Activated effector memory CD4-positive, alpha-beta T cell treated with Interleukin-2 at 50 U/mL for 16 hours (primary cell): ENCODE measurements around the gene C18orf54.

Experiments
- DNase-seq: peaks from one replicate; pipeline ENCODE4 v3.0.0-alpha.2; 2020

Gene C18orf54

DNA sequence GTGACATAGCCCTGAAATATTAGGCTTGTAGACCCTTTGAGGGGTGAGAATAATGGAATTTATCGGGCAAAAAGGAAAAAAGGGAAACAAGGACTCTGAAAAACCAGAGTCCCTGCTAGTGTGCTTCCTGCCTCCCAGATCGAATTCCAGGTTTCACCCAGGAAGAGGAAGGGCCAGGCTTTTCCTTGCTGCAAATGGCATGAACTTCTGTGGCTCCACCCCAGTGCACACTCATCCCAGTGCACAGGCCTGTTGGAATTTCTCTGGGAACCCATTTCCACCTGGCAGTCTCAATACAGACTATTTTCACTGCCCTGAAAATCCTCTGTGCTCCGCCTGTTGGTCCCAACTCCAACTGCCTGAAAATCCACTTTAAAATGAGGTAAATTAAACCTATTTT lies 29.9 kb downstream of the C18orf54 start:
- DNase-seq = no peak

DNA sequence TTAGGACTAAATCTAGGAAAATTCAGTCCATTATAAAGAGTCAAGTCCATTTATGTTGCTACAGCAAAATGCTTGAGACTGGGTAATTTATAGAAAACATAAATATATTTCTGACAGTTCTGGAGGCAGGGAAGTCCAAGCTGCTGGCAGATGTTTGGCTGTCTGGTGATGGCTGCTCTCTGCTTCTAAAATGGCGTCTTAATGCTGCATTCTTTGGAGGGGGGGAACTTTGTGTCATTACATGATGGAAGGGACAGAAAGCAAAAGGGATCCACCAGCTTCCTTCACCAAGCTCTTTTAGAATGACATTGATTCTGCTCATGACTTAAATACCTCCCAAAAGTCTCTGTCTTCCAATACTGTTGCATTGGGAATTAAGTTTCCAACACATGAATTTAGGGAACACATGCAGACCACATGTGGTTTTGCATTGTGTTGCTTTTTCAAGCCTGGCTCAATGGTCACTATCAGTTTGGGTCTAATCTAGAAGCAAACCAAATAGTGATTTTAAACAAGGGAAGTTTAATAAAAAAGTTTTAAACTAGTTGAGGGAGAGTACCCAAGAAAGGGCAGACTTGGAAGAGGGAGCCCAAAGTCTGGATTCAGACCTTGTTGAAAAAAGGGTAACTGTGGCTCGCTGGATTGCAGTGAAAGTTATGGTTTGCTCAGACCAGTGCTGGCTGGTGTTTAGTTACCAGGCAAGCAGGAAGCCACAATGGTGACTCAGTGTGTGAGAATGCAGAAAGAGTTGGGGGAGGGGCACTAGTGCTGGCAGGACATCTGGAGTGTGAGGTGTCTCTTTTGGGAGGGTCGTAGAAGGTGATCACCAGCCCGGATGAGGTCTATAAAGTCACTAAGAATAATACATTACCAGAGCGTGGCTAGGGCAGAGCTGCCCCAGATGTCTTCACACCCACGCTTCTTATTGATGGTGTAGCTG lies 30.8 kb downstream of the C18orf54 start:
- DNase-seq = no peak

DNA sequence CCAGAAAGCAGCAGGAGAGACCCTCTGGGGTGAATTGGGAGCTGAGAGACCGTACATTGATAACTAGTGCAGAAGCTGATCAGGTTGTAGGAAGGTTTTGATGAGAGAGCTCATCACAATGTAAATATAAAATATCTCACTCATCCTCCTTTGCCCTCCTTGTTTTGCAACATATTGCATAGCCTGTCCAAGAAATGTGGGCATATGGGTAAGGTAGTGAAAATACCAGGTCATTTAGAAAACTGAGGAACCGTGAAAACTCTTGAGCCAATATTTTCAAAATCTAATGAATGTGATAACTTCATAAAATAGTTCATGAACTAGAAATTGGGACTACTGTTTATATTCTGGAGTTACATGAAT lies 31.4 kb downstream of the C18orf54 start:
- no peak for DNase-seq

DNA sequence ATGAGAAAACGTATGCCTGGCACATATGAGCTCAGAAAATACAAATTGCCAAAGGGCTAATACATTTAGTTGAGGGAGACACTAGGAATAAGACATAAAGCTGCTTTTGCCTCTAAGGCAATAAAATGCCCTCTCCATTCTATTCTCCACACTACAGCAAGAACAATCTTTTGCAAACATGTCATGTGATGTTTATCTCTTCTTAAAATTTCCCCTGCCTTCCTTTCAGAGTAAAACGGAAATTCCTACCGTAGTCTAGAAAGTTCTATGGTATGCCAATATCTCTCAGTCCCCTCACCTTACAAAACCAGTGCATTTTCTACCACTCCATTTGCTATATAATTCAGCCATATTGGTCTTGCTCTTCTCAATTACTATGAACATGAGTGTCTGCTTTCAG lies 33.1 kb downstream of the C18orf54 start:
- no peak for DNase-seq

DNA sequence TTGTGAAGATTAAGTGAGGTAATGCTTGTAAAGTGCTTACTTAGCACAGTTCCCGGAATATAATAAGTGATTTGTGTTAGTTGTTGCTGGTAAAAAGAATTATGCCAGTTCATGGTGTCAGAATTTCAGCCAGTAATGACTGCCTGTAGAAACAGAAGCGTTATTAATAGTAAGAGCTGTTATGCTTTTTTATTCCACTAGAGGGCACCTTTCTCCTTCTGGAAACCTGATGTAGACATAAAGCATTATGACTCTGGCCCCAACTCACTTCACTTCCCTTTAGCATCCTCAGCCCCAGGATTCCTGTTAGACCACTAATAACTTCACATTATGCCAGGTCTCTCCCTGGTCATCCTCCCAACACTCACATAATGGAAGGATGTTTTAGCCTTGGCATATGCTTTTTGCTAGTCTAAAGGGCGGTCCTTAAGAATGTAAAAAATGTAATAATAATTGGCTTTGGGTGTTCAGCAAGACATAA lies 34.9 kb downstream of the C18orf54 start:
- DNase-seq = no peak

DNA sequence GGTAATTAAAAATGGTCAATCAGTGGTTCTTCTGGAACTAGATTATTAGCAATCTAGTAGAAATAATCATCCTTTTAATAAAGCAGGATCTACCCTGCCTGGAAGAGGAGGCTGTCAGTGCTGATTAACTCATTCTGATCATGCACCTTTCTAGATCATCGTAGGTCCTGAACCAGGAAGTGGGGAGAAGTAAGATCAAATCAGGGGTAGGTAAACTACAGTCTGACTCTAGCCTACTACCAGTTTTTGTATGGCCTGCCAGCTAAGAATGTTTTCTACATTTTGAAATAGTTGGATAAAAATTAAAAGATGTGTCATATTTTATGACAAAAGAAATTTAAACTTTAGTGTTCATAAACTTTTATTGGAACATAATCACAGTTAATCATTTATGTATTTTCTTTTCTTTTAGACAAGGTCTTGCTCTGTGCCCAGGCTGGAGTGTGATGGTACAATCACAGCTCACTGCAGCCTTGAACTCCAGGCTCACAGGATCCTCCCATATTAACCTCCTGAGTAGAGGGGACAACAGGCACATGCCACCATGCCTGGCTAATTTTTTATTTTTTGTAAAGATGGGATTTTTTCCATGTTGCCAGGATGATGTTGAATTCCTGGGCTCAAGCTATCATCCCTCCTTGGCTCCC lies 36.1 kb downstream of the C18orf54 start:
- DNase-seq = no peak

DNA sequence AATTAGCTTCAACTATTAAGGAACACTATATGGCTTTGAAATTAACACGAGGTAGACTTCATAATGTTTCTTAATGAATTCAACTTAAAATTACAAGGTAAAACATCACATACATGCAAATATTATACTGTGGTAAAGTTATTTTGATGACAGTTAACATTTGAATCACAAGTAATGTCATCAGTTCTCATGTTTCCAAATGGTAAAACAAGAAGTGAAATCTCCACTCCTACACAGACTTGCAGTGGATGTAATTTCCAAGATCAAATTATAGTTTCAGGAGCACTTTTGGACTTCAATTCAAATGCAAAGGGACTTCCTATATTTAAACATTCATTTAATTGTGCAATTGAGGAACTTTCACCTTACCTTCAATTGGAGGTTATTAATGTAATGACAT lies 39.1 kb downstream of the C18orf54 start:
- DNase-seq = no peak

DNA sequence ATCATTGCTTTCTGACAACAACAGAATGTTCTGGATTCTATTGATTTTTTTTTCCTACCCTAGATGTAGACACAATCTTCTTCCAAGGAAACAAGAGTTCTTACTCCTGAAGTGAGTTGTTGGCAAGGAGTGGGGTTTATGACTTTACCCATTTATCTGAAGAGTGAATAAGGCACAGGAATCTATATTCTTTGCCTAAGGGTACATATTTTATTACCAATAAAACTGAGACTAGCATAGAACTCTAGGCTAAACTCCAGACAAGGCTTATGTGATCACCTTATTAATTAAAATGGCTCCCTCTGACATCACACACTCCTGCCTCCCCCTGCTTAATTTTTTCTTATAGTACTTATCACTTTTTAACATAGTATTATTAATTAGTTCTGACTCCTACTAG lies 47.6 kb downstream of the C18orf54 start:
- no peak for DNase-seq

DNA sequence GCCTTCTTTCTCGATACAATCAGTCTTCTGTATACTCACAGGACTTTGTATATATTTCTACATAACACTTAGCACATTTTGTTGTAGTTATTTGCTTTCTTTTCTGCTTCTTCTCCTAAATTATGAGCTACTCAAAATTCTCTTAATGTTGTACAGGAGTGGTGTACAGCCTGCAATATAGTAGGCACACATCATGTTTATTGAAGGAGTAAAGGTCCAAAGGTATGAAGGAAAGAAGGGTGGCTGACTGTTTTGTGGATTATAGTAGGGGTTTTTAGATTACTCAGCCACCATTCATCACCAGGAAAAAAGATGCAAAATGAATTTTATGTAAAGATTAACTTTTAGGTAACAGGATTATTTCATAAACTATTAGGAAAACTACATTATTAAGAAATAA lies 54.1 kb downstream of the C18orf54 start:
- no peak for DNase-seq

DNA sequence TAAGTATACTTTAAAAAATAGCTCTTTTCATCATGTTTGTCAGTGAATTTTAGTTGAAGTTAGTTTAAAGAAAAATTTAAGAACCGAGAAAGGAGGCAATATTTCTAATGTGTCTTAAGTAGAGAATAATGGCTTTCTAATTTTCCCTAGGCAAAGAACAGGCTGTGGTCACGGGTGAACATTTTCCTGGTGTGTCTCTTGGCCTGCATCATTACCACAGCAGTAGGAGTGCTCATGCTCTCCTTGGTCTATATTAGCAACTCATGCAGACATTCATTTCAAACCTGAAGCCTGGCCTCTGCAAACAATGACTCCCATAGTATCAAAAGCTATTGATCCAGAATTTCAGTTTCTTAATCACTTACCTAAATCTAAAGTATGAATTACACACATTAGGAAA lies 57.4 kb downstream of the C18orf54 start:
- DNase-seq = no peak

DNA sequence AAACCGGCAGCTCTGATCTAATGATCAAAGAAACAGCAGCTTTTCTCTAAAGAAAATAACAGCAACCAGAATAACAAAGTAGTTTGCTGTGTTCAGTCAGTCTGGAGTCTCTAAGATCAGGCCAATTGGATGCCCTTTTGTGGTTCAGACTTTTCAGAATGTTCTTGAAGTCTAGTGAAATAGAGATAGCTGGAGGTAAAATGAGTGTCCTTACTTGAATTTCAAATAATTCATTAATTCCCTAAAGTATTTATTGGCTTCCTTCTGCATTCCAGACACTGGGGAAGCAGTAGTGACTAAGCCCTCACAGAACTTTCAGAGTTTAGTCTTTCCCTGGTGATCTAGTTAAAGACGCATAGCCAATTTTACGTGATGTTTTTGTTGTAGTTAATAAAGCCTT lies 58.7 kb downstream of the C18orf54 start:
- no peak for DNase-seq

DNA sequence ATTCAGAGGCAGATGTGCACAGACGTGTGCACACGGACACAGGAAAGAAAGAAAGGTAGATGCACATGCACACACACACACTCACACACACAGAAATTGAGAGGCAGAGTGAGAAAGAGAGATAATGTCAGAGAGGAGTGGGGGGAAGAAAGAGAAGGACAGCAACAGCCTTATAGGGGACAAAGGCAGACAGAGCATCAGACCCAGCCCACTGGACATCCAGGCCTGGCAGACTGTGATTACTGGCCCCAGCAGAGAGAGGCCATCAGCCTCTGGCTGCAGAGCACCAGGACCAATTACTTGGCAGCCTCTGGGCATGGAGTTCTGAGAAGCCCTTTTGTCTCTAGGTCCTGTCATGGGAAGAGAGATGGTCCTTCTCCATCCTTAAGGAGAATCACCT lies 66.1 kb downstream of the C18orf54 start:
- no peak for DNase-seq

DNA sequence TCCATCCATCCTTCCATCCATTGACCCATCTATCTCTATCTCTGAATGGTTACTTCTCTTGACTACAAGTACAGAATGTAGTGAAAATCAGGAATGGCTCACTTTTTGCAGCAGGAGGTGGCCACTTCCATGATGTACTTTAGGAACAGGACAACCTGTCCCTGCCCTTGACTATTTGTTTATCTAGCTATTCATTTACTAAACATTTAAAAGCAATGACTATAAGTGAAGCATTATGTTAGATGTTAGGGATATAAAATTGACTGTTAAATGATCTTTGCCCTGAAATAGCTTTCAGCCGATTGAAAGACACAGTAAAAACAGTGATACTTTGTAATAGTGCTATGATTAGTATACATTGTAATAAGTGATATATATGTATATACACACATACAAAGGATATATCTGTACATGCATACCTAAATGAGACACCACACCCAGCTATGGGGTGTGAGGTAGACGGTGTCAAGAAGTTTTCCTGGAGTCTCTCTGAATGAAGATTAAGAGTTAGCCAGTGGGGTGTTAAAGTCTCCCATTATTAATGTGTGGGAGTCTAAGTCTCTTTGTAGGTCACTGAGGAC lies 68.5 kb downstream of the C18orf54 start:
- no peak for DNase-seq
